Neural progenitor cell (in vitro differentiated cells): ENCODE measurements around the gene HRG. TPM values are rescaled to one million over a fixed set of nuclear protein-coding genes. Genes with fewer than 3 reads are reported as not detected.

ENCODE experiments used
- DNase-seq: peaks from one replicate; pipeline ENCODE4 v3.0.0-alpha.2; 2016; ENCODE audit warnings: low spot score
- H2AFZ ChIP-seq: fragments of 200-600 bp; sonication (generic); replicated peaks from 2 replicates; pipeline ENCODE4 v1.6.1; 2016; ENCODE audit warnings: antibody characterized with exemption
- H3F3A ChIP-seq: fragments of 200-600 bp; sonication (generic); 2 replicates; pipeline ENCODE4 v1.6.1; 2016; ENCODE audit warnings: antibody characterized with exemption, low read depth
- H3K27ac ChIP-seq: fragments of 200-600 bp; sonication (generic); 2 replicates; pipeline ENCODE4 v1.5.1; 2016; ENCODE audit warnings: mild to moderate bottlenecking
- H3K27me3 ChIP-seq: fragments of 200-600 bp; sonication (generic); 2 replicates; pipeline ENCODE4 v1.6.1; 2016; ENCODE audit warnings: mild to moderate bottlenecking, moderate library complexity
- H3K36me3 ChIP-seq: fragments of 200-600 bp; sonication (generic); 2 replicates; pipeline ENCODE4 v1.5.1; 2016
- H3K4me1 ChIP-seq: fragments of 200-600 bp; sonication (generic); 2 replicates; pipeline ENCODE4 v1.6.1; 2016; ENCODE audit warnings: mixed run types
- H3K4me2 ChIP-seq: fragments of 200-600 bp; sonication (generic); 2 replicates; pipeline ENCODE4 v1.6.1; 2016
- H3K4me3 ChIP-seq: fragments of 200-600 bp; sonication (generic); 2 replicates; pipeline ENCODE4 v1.5.1; 2016
- H3K79me2 ChIP-seq: fragments of 200-600 bp; sonication (generic); 2 replicates; pipeline ENCODE4 v1.6.1; 2016; ENCODE audit warnings: low read depth
- H3K9ac ChIP-seq: fragments of 200-600 bp; sonication (generic); 2 replicates; pipeline ENCODE4 v1.6.1; 2016
- H3K9me3 ChIP-seq: fragments of 200-600 bp; sonication (generic); 2 replicates; pipeline ENCODE4 v1.5.1; 2016; ENCODE audit warnings: low read depth
- H4K20me1 ChIP-seq: fragments of 200-600 bp; sonication (generic); 2 replicates; pipeline ENCODE4 v1.6.1; 2016; ENCODE audit warnings: low read depth
- H3K27ac Mint-ChIP-seq: 3 replicates; pipeline ENCODE4 v1.8.0; 2021; ENCODE audit warnings: mixed read lengths
- H3K27me3 Mint-ChIP-seq: 2 replicates; pipeline ENCODE4 v1.8.0; 2022; ENCODE audit warnings: low read depth, mild to moderate bottlenecking, inconsistent platforms, moderate library complexity, mixed read lengths; ENCODE audit not compliant: insufficient read depth
- H3K36me3 Mint-ChIP-seq: 3 replicates; pipeline ENCODE4 v1.8.0; 2021; ENCODE audit warnings: mixed read lengths
- H3K4me1 Mint-ChIP-seq: 3 replicates; pipeline ENCODE4 v1.8.0; 2021; ENCODE audit warnings: mixed read lengths
- H3K4me3 Mint-ChIP-seq: 3 replicates; pipeline ENCODE4 v1.8.0; 2021; ENCODE audit warnings: mild to moderate bottlenecking, moderate library complexity, mixed read lengths
- H3K9me3 Mint-ChIP-seq: 3 replicates; pipeline ENCODE4 v1.8.0; 2020; ENCODE audit warnings: mixed read lengths
- EZH2 ChIP-seq: fragments of 200-600 bp; sonication (generic); IDR thresholded peaks from 2 replicates; pipeline ENCODE4 v1.6.1; 2017; ENCODE audit warnings: antibody characterized with exemption, mild to moderate bottlenecking, moderate library complexity
- EZH2phosphoT487 ChIP-seq: fragments of 200-600 bp; sonication (generic); IDR thresholded peaks from 2 replicates; pipeline ENCODE4 v1.6.1; 2017; ENCODE audit warnings: antibody characterized with exemption
- total RNA-seq: library from RNA; depleted of rRNA; stranded (reverse); fragments of >200 nt; gene quantifications from 2 replicates; pipeline ENCODE4 v1.2.3, GENCODE V29; 2015; ENCODE audit warnings: low replicate concordance
- TF ChIP-seq, protein P1 (sequence below): fragments of 200-600 bp; sonication (generic); IDR thresholded peaks from 2 replicates; pipeline ENCODE4 v1.5.1; 2017; ENCODE audit warnings: antibody characterized with exemption, mild to moderate bottlenecking

HRG gene
- total RNA-seq, 1 donor from 2014 or later: not detected

DNA sequence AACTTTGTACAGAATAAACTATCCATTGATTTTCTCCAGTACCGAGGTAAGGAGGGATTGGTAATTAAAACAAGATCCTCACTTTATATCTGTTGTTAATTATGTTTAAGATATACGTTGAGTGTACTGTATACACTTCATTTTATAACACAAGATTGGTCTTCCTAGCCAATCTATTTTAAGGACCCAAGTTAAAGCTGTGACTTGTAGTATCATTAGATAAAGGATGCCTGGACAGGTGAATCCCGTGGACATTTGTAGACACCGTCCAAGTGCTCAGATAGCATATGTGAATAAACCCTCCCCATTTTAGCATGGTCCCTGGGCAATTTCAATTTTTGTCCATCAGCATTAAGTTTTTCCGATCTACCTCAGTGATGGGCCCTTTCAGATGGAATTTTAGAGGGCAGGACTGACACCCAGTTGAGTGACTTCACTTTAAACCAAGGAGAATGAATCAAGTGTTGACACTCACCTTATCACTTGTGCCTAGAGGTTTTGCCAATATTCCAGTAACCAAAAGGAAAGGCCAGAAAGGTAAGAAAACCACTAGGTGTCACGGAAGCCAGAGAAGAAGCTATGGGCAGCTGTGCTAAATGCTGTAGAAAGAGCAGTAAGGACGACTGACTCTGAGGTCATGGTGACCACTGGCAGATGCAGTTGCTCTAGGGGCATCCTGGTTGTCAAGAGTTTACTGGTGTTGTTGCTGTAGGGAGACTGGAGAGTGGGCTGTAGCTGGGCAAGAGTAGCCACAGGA, 43.7 kb upstream of the HRG start:
- no peak for TF ChIP-seq EZH2
- TF ChIP-seq, protein P1, sequence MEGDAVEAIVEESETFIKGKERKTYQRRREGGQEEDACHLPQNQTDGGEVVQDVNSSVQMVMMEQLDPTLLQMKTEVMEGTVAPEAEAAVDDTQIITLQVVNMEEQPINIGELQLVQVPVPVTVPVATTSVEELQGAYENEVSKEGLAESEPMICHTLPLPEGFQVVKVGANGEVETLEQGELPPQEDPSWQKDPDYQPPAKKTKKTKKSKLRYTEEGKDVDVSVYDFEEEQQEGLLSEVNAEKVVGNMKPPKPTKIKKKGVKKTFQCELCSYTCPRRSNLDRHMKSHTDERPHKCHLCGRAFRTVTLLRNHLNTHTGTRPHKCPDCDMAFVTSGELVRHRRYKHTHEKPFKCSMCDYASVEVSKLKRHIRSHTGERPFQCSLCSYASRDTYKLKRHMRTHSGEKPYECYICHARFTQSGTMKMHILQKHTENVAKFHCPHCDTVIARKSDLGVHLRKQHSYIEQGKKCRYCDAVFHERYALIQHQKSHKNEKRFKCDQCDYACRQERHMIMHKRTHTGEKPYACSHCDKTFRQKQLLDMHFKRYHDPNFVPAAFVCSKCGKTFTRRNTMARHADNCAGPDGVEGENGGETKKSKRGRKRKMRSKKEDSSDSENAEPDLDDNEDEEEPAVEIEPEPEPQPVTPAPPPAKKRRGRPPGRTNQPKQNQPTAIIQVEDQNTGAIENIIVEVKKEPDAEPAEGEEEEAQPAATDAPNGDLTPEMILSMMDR: no peak
- H3K27me3 Mint-ChIP-seq: peaks cover 9% of the 10 kb centered on the region
- Histone ChIP-seq H3K27me3 (peaks cover 18% of the 10 kb centered on the region), H3K4me3 (no peak overlapping the region), H3K9me3 (no peaks in the 10 kb centered on the region), H3K27ac (no peak overlapping the region), H3K36me3 (no peaks in the 10 kb centered on the region), H4K20me1 (no peaks in the 10 kb centered on the region), H3K4me2 (no peak overlapping the region), H2AFZ (no peak overlapping the region), H3K79me2 (no peaks in the 10 kb centered on the region), H3F3A (no peaks in the 10 kb centered on the region), H3K9ac (no peak overlapping the region), H3K4me1 (no peaks in the 10 kb centered on the region)
- no peak for DNase-seq
- no peak overlapping the region for H3K4me3 Mint-ChIP-seq
- H3K4me1 Mint-ChIP-seq: no peaks in the 10 kb centered on the region
- no peaks in the 10 kb centered on the region for H3K36me3 Mint-ChIP-seq
- H3K9me3 Mint-ChIP-seq: no peaks in the 10 kb centered on the region
- H3K27ac Mint-ChIP-seq: no peak overlapping the region

DNA sequence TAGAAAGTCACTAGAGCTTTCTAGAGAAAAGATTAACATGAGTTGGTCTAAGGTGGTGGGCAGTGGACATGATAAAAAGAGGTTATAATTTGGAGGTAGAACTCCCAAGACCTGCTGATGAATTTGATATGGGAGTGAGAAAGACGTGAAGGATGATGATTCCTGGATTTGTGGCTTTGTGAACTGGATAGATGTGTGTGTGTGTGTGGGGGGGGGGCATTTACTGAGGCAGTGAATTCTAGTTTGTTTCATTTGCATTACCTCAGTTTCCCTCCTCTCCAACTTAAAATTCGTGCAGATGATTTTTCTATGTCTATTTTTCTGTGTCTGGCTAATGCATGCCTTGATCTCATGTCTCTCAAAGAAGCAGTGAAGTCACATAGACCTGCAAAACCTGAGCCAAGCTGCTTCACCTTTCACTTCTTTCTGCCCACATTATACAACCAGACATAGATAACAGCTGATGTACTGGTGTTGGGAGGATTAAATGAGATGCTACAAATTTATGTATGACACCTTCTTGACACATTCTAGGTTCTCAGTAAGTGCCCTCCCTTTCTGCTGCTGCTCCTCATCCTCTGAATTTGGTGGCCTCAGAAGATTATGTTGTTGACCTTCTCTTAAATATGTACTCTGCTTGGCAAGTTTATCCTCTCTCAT, 43.0 kb upstream of the HRG start:
- H3K4me2 ChIP-seq: no peak overlapping the region
- Mint-ChIP-seq H3K36me3 (no peaks in the 10 kb centered on the region), H3K4me1 (no peaks in the 10 kb centered on the region), H3K9me3 (no peaks in the 10 kb centered on the region), H3K27ac (no peak overlapping the region), H3K4me3 (no peak overlapping the region), H3K27me3 (peaks cover 8% of the 10 kb centered on the region)
- H3K4me3 ChIP-seq: no peak overlapping the region
- H3K27me3 ChIP-seq: peaks cover 11% of the 10 kb centered on the region
- no peak overlapping the region for H2AFZ ChIP-seq
- TF ChIP-seq, protein P1: no peak
- TF ChIP-seq EZH2phosphoT487 (no peak), EZH2 (no peak)
- DNase-seq: no peak
- H3K36me3 ChIP-seq: no peaks in the 10 kb centered on the region
- no peaks in the 10 kb centered on the region for H3K9me3 ChIP-seq
- no peaks in the 10 kb centered on the region for H3K4me1 ChIP-seq
- no peaks in the 10 kb centered on the region for H3F3A ChIP-seq
- no peaks in the 10 kb centered on the region for H4K20me1 ChIP-seq
- no peak overlapping the region for H3K27ac ChIP-seq
- H3K9ac ChIP-seq: no peak overlapping the region
- H3K79me2 ChIP-seq: no peaks in the 10 kb centered on the region

DNA sequence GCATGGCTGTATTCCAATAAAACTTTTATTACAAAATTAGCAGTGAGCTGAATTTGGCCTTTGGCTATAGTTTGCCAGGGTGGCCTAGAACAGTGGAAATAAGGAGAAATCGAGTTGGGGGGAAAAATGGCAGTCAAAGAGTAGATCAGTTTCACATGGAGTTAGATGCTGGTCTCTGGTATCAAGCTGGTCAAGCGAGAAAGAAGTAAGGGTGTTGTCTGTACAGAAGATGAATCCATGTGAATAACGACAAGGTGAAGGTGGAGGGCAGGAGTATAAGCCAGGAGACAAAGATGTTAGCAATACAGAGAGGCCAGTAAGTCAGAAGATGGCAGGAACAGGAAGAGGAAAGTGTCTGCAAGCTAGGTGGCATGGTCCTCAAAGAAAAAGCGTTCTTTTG, 41.2 kb upstream of the HRG start:
- Histone ChIP-seq H3K27ac (no peak overlapping the region), H3K4me2 (no peak overlapping the region), H3F3A (no peaks in the 10 kb centered on the region), H3K27me3 (peaks cover 4% of the 10 kb centered on the region), H2AFZ (no peak overlapping the region), H3K4me3 (no peak overlapping the region), H3K9ac (no peak overlapping the region), H4K20me1 (no peaks in the 10 kb centered on the region), H3K36me3 (no peaks in the 10 kb centered on the region), H3K4me1 (no peaks in the 10 kb centered on the region), H3K9me3 (no peaks in the 10 kb centered on the region), H3K79me2 (no peaks in the 10 kb centered on the region)
- H3K9me3 Mint-ChIP-seq: no peaks in the 10 kb centered on the region
- H3K4me3 Mint-ChIP-seq: no peak overlapping the region
- H3K4me1 Mint-ChIP-seq: no peaks in the 10 kb centered on the region
- no peak for DNase-seq
- H3K27me3 Mint-ChIP-seq: peaks cover 8% of the 10 kb centered on the region
- no peak overlapping the region for H3K27ac Mint-ChIP-seq
- TF ChIP-seq, protein P1: no peak
- TF ChIP-seq EZH2phosphoT487: no peak
- no peak for TF ChIP-seq EZH2
- H3K36me3 Mint-ChIP-seq: no peaks in the 10 kb centered on the region
